HCT116 (cell line): ENCODE results near the gene PHF2.

Source experiments
- EZH2phosphoT487 ChIP-seq: fragments of 200-600 bp; IDR thresholded peaks from 2 replicates; pipeline ENCODE4 v1.6.1; 2018; ENCODE audit warnings: antibody characterized with exemption, borderline replicate concordance
- POLR2A ChIP-seq: IDR thresholded peaks from 2 replicates; pipeline ENCODE4 v1.7.0; 2011; ENCODE audit warnings: borderline replicate concordance; ENCODE audit not compliant: insufficient read depth, insufficient read length; ENCODE audit errors: extremely low read depth

- TF ChIP-seq POLR2A (no peak), EZH2phosphoT487 (no peak)
Observed at GRCh38 chr9:93699650-93700049, 123.3 kb downstream of the PHF2 start.
